OCI-LY3 (cell line): ENCODE data around the gene MAGEB3.

Experiments
- EZH2phosphoT487 ChIP-seq: fragments of 200-600 bp; shearing (Covaris generic); IDR thresholded peaks from 2 replicates; pipeline ENCODE4 v1.6.1; 2018; ENCODE audit warnings: antibody characterized with exemption, mixed run types, low read depth
- TF ChIP-seq, protein P1 (sequence below): fragments of 200-600, 300-600 bp; sonication (generic); IDR thresholded peaks from 2 replicates; pipeline ENCODE4 v1.5.1; 2014; ENCODE audit warnings: antibody characterized with exemption, low read length, low read depth

DNA sequence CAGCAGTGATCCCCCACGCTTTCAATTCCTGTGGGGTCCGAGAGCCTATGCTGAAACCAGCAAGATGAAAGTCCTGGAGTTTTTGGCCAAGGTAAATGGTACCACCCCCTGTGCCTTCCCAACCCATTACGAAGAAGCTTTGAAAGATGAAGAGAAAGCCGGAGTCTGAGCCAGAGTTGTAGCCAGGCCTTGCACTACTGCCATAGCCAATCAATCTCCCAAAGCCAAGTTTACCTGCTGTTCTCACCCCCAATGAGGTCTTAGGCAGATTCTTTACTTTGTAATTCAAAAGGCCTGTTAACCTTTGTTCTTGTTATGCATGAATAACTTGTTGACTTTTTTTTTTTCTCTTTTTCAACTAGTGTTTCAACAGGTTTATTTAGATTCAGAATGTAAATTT lies 11.1 kb upstream of the MAGEB3 start:
- TF ChIP-seq, protein P1, sequence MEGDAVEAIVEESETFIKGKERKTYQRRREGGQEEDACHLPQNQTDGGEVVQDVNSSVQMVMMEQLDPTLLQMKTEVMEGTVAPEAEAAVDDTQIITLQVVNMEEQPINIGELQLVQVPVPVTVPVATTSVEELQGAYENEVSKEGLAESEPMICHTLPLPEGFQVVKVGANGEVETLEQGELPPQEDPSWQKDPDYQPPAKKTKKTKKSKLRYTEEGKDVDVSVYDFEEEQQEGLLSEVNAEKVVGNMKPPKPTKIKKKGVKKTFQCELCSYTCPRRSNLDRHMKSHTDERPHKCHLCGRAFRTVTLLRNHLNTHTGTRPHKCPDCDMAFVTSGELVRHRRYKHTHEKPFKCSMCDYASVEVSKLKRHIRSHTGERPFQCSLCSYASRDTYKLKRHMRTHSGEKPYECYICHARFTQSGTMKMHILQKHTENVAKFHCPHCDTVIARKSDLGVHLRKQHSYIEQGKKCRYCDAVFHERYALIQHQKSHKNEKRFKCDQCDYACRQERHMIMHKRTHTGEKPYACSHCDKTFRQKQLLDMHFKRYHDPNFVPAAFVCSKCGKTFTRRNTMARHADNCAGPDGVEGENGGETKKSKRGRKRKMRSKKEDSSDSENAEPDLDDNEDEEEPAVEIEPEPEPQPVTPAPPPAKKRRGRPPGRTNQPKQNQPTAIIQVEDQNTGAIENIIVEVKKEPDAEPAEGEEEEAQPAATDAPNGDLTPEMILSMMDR: no peak
- TF ChIP-seq EZH2phosphoT487: no peak
